AG09319 (cell line): ENCODE data around the gene CHD2.
A peak's percentile ranks its signal among the peaks of the same experiment; 100 is the strongest.
"Not testable (repeated sequence)": the region's sequence is repeated elsewhere in the genome, so short reads cannot be mapped to it uniquely, and the experiment has no call there.

Experiments used
- DNase-seq: peaks from one replicate; pipeline ENCODE4 v3.0.0-alpha.2; 2010; ENCODE audit warnings: low read depth; ENCODE audit errors: extremely low read depth
- TF ChIP-seq, protein P1 (sequence below): IDR thresholded peaks from 2 replicates; pipeline ENCODE4 v1.5.1; 2011; ENCODE audit warnings: low read depth, mild to moderate bottlenecking, inconsistent platforms, low read length, moderate library complexity

Gene CHD2

DNA sequence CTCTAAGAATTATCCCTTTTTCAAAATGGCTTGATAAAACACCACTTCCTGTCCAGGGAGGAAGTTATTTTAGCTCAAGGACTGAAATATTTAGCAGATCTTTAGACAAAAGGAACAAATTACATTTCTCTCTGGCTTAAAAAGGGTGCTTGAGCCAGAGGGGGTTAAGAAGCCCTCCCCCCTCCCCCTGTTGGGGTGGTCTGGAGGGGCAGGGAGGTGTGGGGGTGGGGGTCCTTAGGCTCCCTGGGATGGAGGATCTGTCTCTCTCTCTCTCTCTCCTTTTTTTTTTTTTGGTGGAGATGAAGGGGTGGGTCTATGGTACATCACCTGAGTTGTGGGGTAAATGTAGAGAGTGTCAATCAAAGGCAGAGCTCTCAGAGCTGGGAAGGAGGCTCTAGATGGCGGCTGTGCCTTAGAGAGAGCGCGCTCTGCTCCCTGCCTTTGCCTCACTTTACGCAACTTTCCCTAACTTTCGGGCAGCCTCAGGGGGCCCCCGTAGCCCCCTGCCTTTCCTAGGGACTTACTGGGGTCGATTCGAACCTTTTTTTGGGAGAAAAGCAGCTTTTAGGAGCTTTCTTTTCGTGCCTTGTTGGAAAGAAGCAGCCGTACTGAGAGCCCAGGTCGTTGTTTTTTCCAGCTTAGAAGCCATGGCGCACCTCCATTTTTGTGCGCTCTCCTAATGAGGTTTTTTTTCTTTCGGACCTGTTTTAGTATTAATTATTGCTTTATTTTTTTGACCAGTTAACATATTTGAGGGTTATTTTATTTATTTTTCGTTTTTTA lies at the start of gene CHD2:
Gene CHD2, plus strand, starts transcription at position 377 of the 783 bp plus-strand sequence. CDS start 914 bp downstream, outside the sequence.
- DNase-seq = peak; percentile 68

DNA sequence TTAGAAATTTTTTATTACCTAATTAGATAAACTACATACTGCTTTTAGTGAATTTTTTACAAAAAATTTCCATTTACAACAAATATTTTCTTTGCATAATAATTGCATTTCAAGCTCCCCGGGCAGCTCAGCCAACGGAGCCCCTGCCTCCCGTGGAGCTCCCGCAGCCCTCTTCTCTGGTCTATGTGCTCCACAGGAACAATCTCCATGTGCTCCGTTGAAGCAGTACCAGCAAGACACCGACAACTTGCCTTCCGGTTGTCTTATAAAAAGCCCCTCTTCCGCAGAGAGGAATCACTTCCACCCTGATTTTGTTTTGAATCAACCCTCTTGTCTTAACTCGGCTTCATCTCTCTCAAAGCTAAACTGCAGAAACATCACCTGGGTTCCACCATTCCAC lies 46.9 kb upstream of the CHD2 start:
- TF ChIP-seq, protein P1, sequence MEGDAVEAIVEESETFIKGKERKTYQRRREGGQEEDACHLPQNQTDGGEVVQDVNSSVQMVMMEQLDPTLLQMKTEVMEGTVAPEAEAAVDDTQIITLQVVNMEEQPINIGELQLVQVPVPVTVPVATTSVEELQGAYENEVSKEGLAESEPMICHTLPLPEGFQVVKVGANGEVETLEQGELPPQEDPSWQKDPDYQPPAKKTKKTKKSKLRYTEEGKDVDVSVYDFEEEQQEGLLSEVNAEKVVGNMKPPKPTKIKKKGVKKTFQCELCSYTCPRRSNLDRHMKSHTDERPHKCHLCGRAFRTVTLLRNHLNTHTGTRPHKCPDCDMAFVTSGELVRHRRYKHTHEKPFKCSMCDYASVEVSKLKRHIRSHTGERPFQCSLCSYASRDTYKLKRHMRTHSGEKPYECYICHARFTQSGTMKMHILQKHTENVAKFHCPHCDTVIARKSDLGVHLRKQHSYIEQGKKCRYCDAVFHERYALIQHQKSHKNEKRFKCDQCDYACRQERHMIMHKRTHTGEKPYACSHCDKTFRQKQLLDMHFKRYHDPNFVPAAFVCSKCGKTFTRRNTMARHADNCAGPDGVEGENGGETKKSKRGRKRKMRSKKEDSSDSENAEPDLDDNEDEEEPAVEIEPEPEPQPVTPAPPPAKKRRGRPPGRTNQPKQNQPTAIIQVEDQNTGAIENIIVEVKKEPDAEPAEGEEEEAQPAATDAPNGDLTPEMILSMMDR = no peak
- DNase-seq = no peak

More for the DNA sequence above, at the start of gene CHD2:
- TF ChIP-seq, protein P1 = no peak

DNA sequence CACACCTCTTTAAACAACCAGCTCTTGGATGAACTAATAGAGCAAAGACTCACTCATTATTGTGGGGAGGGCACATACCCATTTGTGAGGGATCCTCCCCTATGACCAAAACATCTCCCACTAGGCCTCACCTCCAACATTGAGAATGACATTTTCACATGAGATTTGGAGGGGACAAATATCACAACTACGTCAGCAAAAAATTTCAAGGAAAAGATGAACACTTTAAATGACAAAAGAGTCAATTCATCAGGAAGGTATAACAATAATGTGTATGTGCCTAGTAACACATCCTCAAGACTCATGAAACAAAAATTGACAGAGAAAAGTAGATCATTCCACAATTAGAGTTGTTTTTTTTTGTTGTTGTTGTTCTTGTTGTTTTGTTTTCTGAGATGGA lies 38.4 kb upstream of the CHD2 start:
- no peak for DNase-seq
- TF ChIP-seq, protein P1 = no peak

DNA sequence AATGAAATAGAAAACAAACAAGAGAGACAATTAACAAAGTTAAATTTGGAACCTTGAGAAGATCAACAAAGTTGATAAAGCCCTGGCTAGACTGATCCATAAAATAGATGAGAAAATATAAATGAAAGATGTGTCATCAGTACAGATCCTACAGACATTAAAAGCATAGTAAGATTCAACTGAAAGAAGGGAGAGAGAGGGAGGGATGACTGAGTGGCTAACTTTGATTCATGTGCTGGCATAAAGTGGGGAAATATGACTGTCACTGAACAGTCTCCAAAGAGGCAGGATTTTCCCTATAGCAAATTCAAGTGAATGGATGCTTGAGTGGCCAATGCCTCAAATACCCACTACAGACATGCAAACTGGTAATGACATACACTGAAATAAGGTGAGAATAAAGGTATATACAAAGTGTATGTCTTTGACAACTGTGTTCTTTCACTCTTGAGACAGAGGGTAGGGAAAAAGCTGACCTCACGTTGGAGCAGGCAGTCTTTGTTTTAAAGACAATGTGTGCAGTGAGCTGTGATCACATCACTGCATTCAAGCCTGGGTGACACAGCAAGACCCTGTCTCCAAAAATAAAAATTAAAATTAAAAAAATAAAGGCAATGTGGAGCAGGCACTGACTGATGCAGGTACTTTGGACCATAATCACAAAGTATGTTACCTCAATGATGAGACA lies 35.9 kb upstream of the CHD2 start:
- no peak for DNase-seq
- TF ChIP-seq, protein P1 = no peak

DNA sequence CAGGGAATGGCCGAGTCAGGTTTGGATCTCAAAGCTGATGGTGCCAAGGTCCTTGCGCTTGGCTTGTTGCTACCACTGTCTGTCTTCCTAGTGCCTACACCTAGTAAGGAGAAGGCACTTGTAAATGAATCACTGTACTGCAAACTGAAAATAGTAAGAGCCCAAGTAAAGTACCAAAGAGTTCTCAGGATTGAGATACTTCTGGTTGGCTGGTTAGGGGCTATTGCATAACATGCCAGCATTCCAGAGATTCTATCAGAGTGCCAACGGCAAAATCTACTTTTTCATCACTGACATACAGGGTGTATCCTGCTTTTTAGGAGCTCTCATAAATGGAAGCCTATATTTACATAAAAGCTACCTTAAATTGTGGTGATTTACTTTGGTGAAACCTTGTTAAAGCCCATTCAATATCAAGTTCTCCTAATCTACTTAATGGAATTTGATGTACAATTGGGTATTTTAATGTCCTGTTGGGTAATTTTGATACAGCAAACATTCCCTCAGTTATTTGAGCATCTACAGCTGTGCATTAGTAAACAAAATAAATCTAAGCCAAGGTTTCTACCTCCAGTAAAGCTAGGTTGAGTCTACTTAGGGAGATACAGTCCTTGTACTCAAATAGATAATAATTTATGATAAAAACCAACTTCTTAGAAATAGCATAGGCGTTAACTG lies 30.7 kb upstream of the CHD2 start:
- no peak for DNase-seq
- TF ChIP-seq, protein P1 = no peak

DNA sequence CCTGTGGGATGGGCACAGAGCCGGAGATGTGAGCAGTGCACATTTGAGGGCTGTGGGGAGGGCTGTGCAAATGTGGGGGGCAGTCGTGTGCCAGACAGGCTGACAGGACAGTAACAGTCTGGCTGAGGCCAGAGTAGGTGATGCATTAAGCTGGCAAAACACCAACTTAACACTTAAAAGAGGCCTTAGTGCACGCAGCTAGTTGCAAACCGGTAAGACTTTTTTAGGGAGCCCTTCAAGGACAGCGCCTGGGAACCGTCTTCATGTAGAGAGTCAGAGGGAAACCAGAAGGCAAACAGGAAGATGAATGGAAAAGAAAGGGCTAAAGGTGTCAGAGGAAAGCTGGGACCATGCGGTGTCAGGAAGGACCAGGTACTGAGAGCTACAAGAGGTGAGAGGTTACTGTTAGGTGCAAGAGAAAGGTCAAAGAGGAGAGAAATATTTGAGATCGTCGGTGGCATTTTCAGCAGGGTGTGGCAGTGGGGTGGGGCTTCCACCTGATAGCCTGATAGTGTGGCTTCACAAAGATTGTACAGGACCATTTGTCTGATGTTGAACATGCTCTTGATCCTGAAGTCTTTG lies 30.0 kb upstream of the CHD2 start:
- TF ChIP-seq, protein P1 = no peak
- DNase-seq = no peak

DNA sequence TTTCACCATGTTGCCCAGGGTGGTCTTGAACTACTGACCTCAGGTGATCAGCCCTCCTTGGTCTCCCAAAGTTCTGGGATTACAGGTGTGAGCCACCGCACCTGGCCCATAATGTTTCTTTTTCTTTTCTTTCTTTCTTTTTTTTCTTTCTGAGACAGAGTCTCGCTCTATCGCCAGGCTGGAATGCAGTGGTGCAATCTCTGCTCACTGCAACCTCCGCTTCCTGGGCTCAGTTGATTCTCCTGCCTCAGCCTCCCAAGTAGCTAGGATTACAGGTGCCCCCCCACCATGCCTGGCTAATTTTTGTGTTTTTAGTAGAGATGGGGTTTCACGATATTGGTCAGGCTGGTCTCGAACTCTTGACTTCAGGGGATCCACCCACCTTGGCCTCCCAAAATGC lies 27.2 kb upstream of the CHD2 start:
- DNase-seq = not testable (repeated sequence)
